Activated T-cell treated with anti-CD3 and anti-CD28 coated beads, Interleukin-2, amount 50 U/mL, for 72 hours (primary cell): Measurements from ENCODE around the gene VTN. TPM values are rescaled to one million over a fixed set of nuclear protein-coding genes. Genes with fewer than 3 reads are reported as not detected.

Source experiments
- ATAC-seq, 2 donors: fragments of 150-1000 bp; cut with Tn5 transposase; replicated peaks in 1 of 2; 2 replicates each; pipeline ENCODE4 v1.10.0; 2021; ENCODE audit warnings: moderate library complexity in 2 of 2, mild to moderate bottlenecking in 1 of 2
- DNase-seq, 2 donors: peaks; one replicate each; pipeline ENCODE4 v3.0.0; 2021 to 2022; ENCODE audit warnings: mixed read lengths in 1 of 2
- H3K27ac Mint-ChIP-seq: one replicate; pipeline ENCODE4 v1.8.0; 2022; ENCODE audit warnings: mild to moderate bottlenecking, moderate library complexity, mixed read lengths
- H3K27me3 Mint-ChIP-seq: one replicate; pipeline ENCODE4 v1.8.0; 2022; ENCODE audit warnings: low read depth, mixed read lengths
- H3K36me3 Mint-ChIP-seq, 2 donors: one replicate each; pipeline ENCODE4 v1.8.0; 2022; ENCODE audit warnings: mixed read lengths in 2 of 2, mild to moderate bottlenecking in 1 of 2; ENCODE audit not compliant: insufficient read depth in 2 of 2
- H3K4me1 Mint-ChIP-seq: one replicate; pipeline ENCODE4 v1.8.0; 2022; ENCODE audit warnings: low read depth, mixed read lengths
- H3K4me3 Mint-ChIP-seq, 2 donors: one replicate each; pipeline ENCODE4 v1.8.0; 2022; ENCODE audit warnings: mild to moderate bottlenecking in 2 of 2, mixed read lengths in 2 of 2, moderate library complexity in 2 of 2
- H3K9me3 Mint-ChIP-seq, 2 donors: one replicate each; pipeline ENCODE4 v1.8.0; 2022; ENCODE audit warnings: mixed read lengths in 2 of 2
- total RNA-seq, 2 donors: library from RNA; stranded (reverse); gene quantifications; one replicate each; pipeline ENCODE4 v1.2.3, GENCODE V29; 2022

The VTN gene
- total RNA-seq, 2 donors from 2014 or later = 0.19 to 0.30 TPM

- Mint-ChIP-seq H3K27ac (no peak overlapping the region), H3K9me3 (no peaks in the 10 kb centered on the region), H3K27me3 (no peaks in the 10 kb centered on the region), H3K36me3 (peaks cover 2 to 16% of the 10 kb centered on the region in 2 donors), H3K4me3 (no peak overlapping the region), H3K4me1 (peaks cover 10% of the 10 kb centered on the region)
- no peak for DNase-seq
- ATAC-seq = no peak
These were observed 20.5 kb upstream of the VTN start for GRCh38 chr17:28390563-28390962.

DNA sequence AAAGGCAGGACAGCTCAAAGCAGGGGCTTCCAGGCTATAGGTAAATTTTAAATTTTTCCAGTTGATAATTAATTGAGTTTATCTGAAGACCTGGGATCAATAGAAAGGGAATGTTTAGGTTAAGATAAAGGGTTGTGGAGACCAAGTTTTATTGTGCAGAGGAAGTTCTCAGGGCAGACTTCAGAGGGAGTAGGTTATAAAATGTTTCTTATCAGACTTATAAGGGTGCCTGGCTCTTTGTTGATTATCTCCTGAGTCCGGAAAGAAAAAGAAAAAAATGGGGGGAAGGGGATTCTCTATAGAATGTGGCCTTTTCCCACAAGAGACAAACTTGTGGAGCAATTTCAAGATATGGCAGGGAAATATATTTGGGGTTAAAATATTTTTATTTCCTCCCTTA is 20.0 kb upstream of the VTN start:
- H3K9me3 Mint-ChIP-seq = no peaks in the 10 kb centered on the region
- H3K27me3 Mint-ChIP-seq = no peaks in the 10 kb centered on the region
- H3K4me3 Mint-ChIP-seq = no peak overlapping the region

GRCh38 chr17:28388106-28388505 is 18.0 kb upstream of the VTN start:
- H3K27me3 Mint-ChIP-seq = no peaks in the 10 kb centered on the region
- ATAC-seq (no peak), DNase-seq (no peak)
- no peak overlapping the region for H3K27ac Mint-ChIP-seq
- H3K36me3 Mint-ChIP-seq = peaks cover 0 to 15% of the 10 kb centered on the region in 2 donors
- H3K4me3 Mint-ChIP-seq = no peak overlapping the region
- peaks cover 25% of the 10 kb centered on the region for H3K4me1 Mint-ChIP-seq
- H3K9me3 Mint-ChIP-seq = no peaks in the 10 kb centered on the region

More for the DNA sequence above, 20.0 kb upstream of the VTN start:
- ATAC-seq = no peak
- peaks cover 2 to 16% of the 10 kb centered on the region in 2 donors for H3K36me3 Mint-ChIP-seq
- no peak overlapping the region for H3K27ac Mint-ChIP-seq
- H3K4me1 Mint-ChIP-seq = peaks cover 14% of the 10 kb centered on the region
- no peak for DNase-seq

GRCh38 chr17:28386391-28386790 is 16.3 kb upstream of the VTN start:
- no peak overlapping the region for H3K27ac Mint-ChIP-seq
- H3K4me1 Mint-ChIP-seq = peaks cover 25% of the 10 kb centered on the region
- DNase-seq (no peak), ATAC-seq (no peak)
- no peak overlapping the region for H3K4me3 Mint-ChIP-seq
- no peaks in the 10 kb centered on the region for H3K9me3 Mint-ChIP-seq
- peaks cover 0 to 15% of the 10 kb centered on the region in 2 donors for H3K36me3 Mint-ChIP-seq
- H3K27me3 Mint-ChIP-seq = peaks cover 6% of the 10 kb centered on the region

DNA sequence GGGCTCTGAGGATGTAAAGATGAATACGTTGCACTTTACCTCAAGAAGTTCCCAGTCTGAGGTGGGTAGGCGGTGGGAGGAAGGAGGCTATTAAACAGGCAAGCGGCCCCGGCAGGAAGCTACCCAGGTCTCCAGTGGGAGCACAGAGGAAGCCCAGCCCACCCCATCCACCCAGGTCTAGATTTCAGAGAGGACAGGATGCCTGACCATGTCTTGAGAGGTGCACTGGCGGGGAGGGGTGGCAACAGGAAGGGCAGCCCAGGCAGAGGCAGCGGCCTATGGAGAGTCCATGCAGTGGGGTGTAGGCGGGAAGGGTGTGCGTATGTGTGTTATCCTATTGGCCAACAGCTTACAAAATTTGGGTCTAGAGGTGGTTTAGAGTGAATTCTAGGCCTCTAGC is 15.3 kb upstream of the VTN start:
- peak in 1 of 2 donors; percentile 23 for ATAC-seq
- Mint-ChIP-seq H3K36me3 (peaks cover 0 to 13% of the 10 kb centered on the region in 2 donors), H3K27me3 (peaks cover 6% of the 10 kb centered on the region), H3K4me1 (peaks cover 32% of the 10 kb centered on the region), H3K27ac (no peak overlapping the region), H3K9me3 (no peaks in the 10 kb centered on the region), H3K4me3 (peak overlapping the region; percentile 70 to 95)
- peak in 1 of 2 donors; percentile 26 for DNase-seq

- H3K9me3 Mint-ChIP-seq = no peaks in the 10 kb centered on the region
- peaks cover 36% of the 10 kb centered on the region for H3K4me1 Mint-ChIP-seq
- ATAC-seq (peak; percentile 25 to 45), DNase-seq (no peak)
- H3K36me3 Mint-ChIP-seq = peaks cover 0 to 9% of the 10 kb centered on the region in 2 donors
- H3K4me3 Mint-ChIP-seq = peak overlapping the region; percentile 70 to 95
- peaks cover 6% of the 10 kb centered on the region for H3K27me3 Mint-ChIP-seq
- no peak overlapping the region for H3K27ac Mint-ChIP-seq
These were observed 14.9 kb upstream of the VTN start for GRCh38 chr17:28385037-28385400.

- DNase-seq (peak; percentile 69 to 70), ATAC-seq (peak; percentile 93 to 96)
- peaks cover 6% of the 10 kb centered on the region for H3K27me3 Mint-ChIP-seq
- no peaks in the 10 kb centered on the region for H3K9me3 Mint-ChIP-seq
- peak overlapping the region; percentile 14 for H3K27ac Mint-ChIP-seq
- peak overlapping the region; percentile 70 to 95 for H3K4me3 Mint-ChIP-seq
- H3K4me1 Mint-ChIP-seq = peaks cover 36% of the 10 kb centered on the region
- H3K36me3 Mint-ChIP-seq = peaks cover 0 to 5% of the 10 kb centered on the region in 2 donors
These were observed 14.4 kb upstream of the VTN start for GRCh38 chr17:28384281-28385036.

DNA sequence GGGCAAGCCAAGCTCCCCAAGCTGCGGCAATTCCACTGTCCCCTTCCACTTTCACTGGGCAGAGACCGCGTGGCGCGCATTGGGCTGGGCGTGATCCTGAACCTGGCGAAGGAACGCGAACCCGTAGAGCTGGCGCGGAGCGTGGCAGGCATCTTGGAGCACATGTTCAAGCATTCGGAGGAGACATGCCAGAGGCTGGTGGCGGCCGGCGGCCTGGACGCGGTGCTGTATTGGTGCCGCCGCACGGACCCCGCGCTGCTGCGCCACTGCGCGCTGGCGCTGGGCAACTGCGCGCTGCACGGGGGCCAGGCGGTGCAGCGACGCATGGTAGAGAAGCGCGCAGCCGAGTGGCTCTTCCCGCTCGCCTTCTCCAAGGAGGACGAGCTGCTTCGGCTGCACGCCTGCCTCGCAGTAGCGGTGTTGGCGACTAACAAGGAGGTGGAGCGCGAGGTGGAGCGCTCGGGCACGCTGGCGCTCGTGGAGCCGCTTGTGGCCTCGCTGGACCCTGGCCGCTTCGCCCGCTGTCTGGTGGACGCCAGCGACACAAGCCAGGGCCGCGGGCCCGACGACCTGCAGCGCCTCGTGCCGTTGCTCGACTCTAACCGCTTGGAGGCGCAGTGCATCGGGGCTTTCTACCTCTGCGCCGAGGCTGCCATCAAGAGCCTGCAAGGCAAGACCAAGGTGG is 11.2 kb upstream of the VTN start:
- DNase-seq = peak; percentile 43 to 49
- peaks cover 6% of the 10 kb centered on the region for H3K27me3 Mint-ChIP-seq
- no peak for ATAC-seq
- H3K27ac Mint-ChIP-seq = no peak overlapping the region
- H3K4me1 Mint-ChIP-seq = peaks cover 34% of the 10 kb centered on the region
- H3K36me3 Mint-ChIP-seq = peaks cover 0 to 2% of the 10 kb centered on the region in 2 donors
- H3K4me3 Mint-ChIP-seq = peak overlapping the region; percentile 31 to 46
- H3K9me3 Mint-ChIP-seq = no peaks in the 10 kb centered on the region

DNA sequence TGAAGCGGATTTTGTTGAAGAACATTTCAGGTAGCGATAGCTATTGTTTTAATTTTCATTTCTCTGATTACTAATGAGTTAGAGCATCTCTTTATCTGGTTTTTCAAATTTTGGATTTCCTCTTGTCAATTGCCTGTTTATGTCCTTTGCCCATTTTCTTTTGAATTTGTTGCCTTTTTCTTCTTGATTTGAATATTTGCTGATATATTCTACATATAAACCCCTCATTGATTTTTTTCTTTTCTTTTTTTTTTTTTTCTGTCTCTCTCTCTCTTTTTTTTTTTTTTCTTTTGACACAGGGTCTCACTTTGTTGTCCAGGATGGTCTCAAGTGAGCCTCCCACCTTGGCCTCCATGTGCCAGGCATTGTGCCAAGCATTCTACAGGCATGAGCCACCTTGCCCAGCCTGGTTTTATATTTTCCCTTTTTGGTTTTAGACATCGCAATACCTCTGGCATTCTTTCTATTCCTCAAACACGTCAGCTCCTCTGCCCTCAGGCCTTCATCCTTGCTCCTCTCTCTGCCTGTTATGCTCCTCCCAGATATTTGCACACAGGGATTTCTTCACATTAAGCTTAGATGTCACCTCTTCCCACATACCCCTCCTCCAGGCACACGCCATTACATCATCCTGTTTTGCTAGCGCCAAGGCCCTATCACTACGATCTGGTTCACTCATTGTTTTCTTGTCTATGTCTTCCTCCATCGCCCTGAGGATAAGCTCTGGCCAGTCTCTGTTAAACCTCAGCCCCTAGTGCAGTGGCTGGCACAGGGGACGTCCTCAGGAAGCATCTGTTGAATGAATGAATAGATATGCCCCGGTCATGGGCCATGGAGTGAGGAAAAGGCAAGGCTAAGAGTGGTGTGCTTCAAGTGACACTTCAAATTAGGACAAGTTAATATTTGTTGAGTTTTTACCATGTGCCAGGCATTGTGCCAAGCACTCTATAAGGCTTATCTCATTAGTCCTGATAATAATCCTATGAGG is 10.0 kb upstream of the VTN start:
- DNase-seq (no peak), ATAC-seq (no peak)
- H3K27me3 Mint-ChIP-seq = peaks cover 6% of the 10 kb centered on the region
- no peaks in the 10 kb centered on the region for H3K9me3 Mint-ChIP-seq
- peak overlapping the region in 1 of 2 donors; percentile 46 for H3K4me3 Mint-ChIP-seq
- no peak overlapping the region for H3K27ac Mint-ChIP-seq
- H3K4me1 Mint-ChIP-seq = peaks cover 26% of the 10 kb centered on the region
- peaks cover 0 to 2% of the 10 kb centered on the region in 2 donors for H3K36me3 Mint-ChIP-seq

DNA sequence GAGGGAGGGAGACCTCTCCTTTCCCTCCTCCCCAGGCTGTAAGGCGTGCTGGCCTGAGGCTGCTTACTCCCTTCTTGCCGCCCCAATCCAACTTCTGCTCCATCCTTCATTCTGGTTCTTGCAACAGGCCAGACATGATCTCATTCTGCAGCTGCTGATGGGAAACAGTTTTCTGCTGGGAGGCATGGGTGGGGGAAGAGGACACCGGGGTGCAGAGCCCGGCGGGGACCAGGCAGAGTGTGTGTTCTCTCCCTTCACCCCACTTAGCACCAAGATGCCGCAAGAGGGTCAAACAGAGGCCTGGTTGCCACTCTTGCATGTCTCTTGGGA is 2.8 kb upstream of the VTN start:
- ATAC-seq (no peak), DNase-seq (no peak)
- Mint-ChIP-seq H3K27ac (no peak overlapping the region), H3K36me3 (peaks cover 0 to 4% of the 10 kb centered on the region in 2 donors), H3K4me1 (peaks cover 22% of the 10 kb centered on the region), H3K27me3 (no peaks in the 10 kb centered on the region), H3K9me3 (no peaks in the 10 kb centered on the region), H3K4me3 (peak overlapping the region; percentile 92 to 96)

DNA sequence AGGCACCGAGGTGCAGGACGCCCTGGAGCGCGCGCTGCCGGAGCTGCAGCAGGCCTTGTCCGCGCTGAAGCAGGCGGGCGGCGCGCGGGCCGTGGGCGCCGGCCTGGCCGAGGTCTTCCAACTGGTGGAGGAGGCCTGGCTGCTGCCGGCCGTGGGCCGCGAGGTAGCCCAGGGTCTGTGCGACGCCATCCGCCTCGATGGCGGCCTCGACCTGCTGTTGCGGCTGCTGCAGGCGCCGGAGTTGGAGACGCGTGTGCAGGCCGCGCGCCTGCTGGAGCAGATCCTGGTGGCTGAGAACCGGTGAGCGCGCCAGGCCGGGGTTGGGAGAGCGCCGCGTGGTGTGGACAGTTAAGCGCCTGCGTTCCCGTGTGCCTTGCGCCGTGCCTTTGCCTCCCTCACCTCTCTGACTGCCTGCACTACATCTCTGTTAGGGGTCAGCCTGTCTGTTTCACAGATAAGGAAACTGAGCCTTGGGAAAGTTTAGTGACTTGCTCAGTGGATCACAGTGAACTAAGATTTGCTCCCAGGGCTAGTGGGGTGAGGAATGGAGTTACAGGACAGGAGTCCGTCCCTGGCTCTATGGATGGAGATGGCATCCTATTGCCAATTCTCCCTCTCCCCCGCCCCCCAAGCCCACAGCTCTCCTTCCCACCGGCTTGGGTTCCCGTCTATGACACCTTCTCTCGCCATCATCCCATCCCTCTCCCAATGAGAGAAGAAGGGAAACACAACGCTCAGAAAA is 2.3 kb upstream of the VTN start:
- peak overlapping the region; percentile 92 to 96 for H3K4me3 Mint-ChIP-seq
- DNase-seq (peak; percentile 31 to 36), ATAC-seq (peak in 1 of 2 donors; percentile 8)
- peaks cover 0 to 4% of the 10 kb centered on the region in 2 donors for H3K36me3 Mint-ChIP-seq
- no peaks in the 10 kb centered on the region for H3K9me3 Mint-ChIP-seq
- peaks cover 22% of the 10 kb centered on the region for H3K4me1 Mint-ChIP-seq
- H3K27ac Mint-ChIP-seq = no peak overlapping the region
- no peaks in the 10 kb centered on the region for H3K27me3 Mint-ChIP-seq
